ENCODE data around the gene GPR37L1. TPM values are rescaled to one million over a fixed set of nuclear protein-coding genes. Genes with fewer than 3 reads are reported as not detected.

Gene GPR37L1, protein sequence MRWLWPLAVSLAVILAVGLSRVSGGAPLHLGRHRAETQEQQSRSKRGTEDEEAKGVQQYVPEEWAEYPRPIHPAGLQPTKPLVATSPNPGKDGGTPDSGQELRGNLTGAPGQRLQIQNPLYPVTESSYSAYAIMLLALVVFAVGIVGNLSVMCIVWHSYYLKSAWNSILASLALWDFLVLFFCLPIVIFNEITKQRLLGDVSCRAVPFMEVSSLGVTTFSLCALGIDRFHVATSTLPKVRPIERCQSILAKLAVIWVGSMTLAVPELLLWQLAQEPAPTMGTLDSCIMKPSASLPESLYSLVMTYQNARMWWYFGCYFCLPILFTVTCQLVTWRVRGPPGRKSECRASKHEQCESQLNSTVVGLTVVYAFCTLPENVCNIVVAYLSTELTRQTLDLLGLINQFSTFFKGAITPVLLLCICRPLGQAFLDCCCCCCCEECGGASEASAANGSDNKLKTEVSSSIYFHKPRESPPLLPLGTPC
- not detected for total RNA-seq

DNA sequence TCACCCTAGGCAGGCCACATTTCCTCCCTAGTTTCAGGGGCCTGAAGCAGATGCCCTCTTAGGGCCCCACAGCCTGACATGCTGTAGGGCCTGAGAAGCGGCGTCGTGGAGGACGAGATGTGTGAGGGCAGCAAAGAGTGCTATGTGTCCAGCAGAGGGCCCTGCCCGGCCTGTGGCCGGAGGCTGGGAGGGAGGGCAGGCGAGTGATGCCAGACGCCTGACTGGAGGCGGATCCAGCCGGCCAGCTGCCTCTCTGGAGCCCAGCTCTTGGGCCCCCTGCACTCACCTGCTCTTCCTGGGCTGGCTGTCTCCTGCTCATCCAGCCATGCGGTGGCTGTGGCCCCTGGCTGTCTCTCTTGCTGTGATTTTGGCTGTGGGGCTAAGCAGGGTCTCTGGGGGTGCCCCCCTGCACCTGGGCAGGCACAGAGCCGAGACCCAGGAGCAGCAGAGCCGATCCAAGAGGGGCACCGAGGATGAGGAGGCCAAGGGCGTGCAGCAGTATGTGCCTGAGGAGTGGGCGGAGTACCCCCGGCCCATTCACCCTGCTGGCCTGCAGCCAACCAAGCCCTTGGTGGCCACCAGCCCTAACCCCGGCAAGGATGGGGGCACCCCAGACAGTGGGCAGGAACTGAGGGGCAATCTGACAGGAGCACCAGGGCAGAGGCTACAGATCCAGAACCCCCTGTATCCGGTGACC, at the start of gene GPR37L1:
Gene GPR37L1 (plus strand): TSS at position 279 of the 697 bp plus-strand sequence. CDS start 47 bp downstream, at position 326.
- H3K27me3 Mint-ChIP-seq: peaks cover 19% of the 10 kb centered on the region
- ATAC-seq (replicated peaks): no peak
- no peaks in the 10 kb centered on the region for H3K9me3 Mint-ChIP-seq
- no peak within 1 kb of the TSS for H3K27ac Mint-ChIP-seq
- no peaks in the 10 kb centered on the region for H3K36me3 Mint-ChIP-seq (ENCODE audit: low read depth)
- no peak within 1 kb of the TSS for H3K4me3 Mint-ChIP-seq
- no peaks in the 10 kb centered on the region for H3K4me1 Mint-ChIP-seq

DNA sequence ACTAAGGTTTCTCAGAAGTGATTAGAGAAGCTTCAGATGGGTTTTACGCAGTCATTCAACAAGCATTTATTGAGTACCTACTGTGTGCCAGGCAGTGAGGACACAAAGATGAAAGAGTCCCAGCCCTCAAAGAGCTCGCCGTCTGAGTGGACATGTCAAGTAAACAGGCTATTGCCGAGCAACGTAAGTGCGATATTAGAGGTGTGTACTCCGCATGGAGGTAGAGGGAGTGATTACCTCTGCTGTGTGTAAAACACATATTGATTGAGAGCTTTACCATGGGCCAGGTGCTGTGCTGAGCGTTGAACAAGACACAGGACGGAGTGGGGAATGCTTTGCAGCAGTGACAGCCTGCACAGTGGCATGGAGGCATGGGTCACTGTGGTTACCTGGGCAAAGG, 49.5 kb upstream of the GPR37L1 start:
- ATAC-seq (replicated peaks): no peak
- Mint-ChIP-seq H3K9me3 (no peaks in the 10 kb centered on the region), H3K36me3 (ENCODE audit: low read depth) (no peaks in the 10 kb centered on the region), H3K4me1 (peaks cover 8% of the 10 kb centered on the region), H3K4me3 (no peak overlapping the region), H3K27me3 (no peaks in the 10 kb centered on the region), H3K27ac (no peak overlapping the region)

DNA sequence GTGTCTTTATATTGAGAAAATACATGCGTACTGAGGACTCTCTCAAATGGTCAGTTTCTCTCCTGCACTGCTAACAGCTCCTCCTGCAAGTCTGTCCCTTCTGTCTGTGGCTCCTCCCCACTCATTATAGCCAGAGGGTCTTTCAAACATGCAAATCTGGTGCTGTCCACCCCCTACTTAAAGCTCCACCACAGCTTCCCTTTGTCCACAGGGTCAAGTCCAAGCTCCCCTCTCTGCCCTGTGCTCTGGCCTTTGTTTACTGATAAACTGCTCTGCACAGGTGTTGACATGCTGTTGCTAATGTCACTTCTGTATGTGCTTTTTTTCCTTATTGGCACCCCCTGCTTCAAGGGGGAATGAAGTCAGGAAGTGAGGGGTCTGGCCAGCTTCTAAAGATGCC, 47.7 kb upstream of the GPR37L1 start:
- H3K9me3 Mint-ChIP-seq: no peaks in the 10 kb centered on the region
- ATAC-seq (replicated peaks): no peak
- peaks cover 8% of the 10 kb centered on the region for H3K4me1 Mint-ChIP-seq
- H3K36me3 Mint-ChIP-seq (ENCODE audit: low read depth): no peaks in the 10 kb centered on the region
- H3K27ac Mint-ChIP-seq: no peak overlapping the region
- no peak overlapping the region for H3K4me3 Mint-ChIP-seq
- no peaks in the 10 kb centered on the region for H3K27me3 Mint-ChIP-seq

DNA sequence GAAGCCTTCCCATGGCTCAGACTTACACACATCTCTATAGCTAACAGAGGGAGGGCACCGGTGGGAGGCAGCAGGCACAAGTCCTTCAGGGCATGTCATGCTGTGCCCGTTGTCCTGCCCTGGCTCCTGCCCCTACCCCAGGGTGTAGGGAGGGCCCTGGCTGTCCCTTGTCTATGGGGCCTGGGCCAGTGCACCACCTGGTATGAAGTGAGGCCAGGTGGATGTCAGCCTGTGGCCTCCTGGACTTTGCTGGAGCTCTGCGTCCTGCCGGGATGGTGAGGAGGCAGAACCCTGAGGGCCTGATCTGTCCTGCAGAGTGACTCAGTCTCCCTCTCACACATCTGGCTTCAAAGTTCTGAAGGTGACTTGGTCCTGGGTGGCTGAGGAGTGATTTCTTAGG, 47.3 kb upstream of the GPR37L1 start:
- Mint-ChIP-seq H3K27me3 (no peaks in the 10 kb centered on the region), H3K36me3 (ENCODE audit: low read depth) (no peaks in the 10 kb centered on the region), H3K9me3 (no peaks in the 10 kb centered on the region), H3K27ac (no peak overlapping the region), H3K4me3 (no peak overlapping the region), H3K4me1 (peaks cover 8% of the 10 kb centered on the region)
- no peak for ATAC-seq (replicated peaks)

DNA sequence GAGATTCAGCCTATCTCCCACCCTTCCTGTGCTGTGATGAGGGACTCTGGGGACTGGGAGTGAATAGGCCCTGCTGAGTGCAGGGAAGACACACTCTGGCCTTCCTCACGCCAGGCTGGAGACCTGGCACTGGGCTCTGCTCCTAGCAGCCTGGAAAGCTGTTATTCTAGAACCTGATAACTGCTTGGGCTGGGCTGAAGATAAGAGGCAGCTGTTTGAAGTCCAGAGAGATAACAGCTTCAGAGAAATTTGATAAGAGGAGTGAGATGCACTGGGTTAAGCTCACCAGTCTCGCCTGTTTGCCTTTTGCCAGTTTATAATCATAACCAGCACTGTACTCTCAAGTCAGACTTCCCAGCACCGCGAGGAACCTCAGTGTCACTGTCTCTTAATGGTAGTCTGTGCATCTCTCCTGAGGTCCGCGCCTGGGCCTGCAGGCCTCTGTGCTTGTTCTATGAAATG, 46.6 kb upstream of the GPR37L1 start:
- H3K9me3 Mint-ChIP-seq: no peaks in the 10 kb centered on the region
- H3K27ac Mint-ChIP-seq: no peak overlapping the region
- no peaks in the 10 kb centered on the region for H3K36me3 Mint-ChIP-seq (ENCODE audit: low read depth)
- no peak for ATAC-seq (replicated peaks)
- H3K4me3 Mint-ChIP-seq: no peak overlapping the region
- no peaks in the 10 kb centered on the region for H3K27me3 Mint-ChIP-seq
- peaks cover 8% of the 10 kb centered on the region for H3K4me1 Mint-ChIP-seq

DNA sequence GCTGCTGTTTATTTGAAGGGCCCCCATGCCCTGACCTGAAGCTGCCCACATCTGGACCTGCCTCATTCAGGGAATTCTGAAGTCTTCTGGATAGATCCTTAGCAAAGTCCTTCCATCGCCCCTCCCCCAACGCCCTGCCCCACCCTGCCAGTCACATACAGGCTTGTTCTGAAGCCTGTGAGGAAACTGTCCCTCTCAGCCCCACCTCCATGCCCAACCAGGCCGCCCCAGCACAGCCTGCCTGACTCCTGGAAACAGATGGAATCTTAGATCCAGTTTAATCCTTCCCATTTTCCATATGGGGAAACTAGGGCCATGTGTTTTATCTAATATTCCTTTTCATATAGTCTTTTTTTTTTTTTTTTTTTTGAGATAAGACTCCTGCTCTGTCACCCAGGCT, 44.5 kb upstream of the GPR37L1 start:
- H3K4me3 Mint-ChIP-seq: no peak overlapping the region
- H3K4me1 Mint-ChIP-seq: peaks cover 8% of the 10 kb centered on the region
- ATAC-seq (replicated peaks): no peak
- no peaks in the 10 kb centered on the region for H3K9me3 Mint-ChIP-seq
- H3K36me3 Mint-ChIP-seq (ENCODE audit: low read depth): no peaks in the 10 kb centered on the region
- no peaks in the 10 kb centered on the region for H3K27me3 Mint-ChIP-seq
- no peak overlapping the region for H3K27ac Mint-ChIP-seq

DNA sequence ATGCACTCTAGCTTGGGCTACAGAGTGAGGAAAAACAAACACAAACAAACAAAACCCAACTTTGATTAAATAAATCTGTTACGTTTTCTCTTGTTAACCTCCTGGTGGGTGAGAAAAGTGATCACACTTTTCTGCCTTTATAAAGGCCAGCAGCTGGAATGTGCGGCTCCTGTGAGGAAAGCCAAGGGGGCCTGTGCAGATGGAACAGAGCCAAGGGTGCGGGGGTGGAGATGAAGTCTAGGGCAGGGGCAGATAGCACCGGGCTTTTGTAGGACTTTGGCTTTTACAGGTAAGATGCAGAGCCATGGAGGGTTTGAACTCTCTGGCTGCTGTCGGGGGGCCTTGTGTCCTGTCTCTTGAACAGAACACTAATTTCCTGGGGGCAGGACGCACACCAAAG, 40.7 kb upstream of the GPR37L1 start:
- no peaks in the 10 kb centered on the region for H3K9me3 Mint-ChIP-seq
- H3K36me3 Mint-ChIP-seq (ENCODE audit: low read depth): no peaks in the 10 kb centered on the region
- no peak for ATAC-seq (replicated peaks)
- peaks cover under 1% of the 10 kb centered on the region for H3K4me1 Mint-ChIP-seq
- no peak overlapping the region for H3K4me3 Mint-ChIP-seq
- peaks cover 3% of the 10 kb centered on the region for H3K27me3 Mint-ChIP-seq
- H3K27ac Mint-ChIP-seq: no peak overlapping the region

DNA sequence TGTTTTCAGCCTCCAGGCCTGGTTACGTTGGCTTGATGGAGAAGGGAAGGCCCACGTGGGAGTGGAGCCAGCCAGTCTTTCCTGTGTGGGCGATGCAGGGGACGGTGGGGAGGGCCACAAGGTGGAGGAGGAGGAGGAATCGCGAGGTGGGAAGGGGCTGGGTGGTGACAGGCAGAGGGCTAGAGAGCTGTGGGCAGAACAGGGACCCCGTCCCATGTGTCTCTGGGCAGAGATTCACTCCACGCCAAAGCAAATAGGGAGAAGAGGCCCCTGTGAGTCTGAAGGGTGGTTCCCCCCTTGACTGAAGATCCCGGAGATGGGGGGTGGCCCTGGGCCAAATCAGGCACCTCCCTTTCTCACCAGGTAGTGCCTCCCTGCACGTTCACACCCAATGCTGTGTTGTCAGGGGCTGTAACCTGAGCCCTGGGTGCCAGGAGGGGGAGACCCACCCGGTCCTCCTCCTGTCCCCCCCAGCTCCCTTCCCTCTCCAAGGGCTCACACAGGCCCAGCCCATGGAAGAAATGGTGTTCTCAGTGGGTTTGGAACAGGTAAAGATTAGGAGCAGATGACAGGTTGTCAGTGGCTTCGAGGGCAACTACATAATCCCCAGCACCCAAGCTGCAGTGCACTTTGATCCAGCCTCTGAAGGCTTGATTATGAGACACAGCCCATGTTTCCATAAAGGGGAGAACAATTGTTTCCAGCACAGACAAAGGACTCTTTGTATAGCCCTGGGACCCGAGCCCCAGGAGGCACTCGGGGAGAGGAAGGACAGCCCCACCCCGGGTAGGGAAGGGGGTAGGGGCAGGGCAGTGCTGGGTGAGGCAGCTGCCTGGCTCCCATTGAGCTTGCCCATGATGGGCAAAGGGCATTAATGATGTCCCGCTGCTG, 37.7 kb upstream of the GPR37L1 start:
- ATAC-seq (replicated peaks): no peak
- peaks cover 12% of the 10 kb centered on the region for H3K27me3 Mint-ChIP-seq
- no peak overlapping the region for H3K4me3 Mint-ChIP-seq
- H3K36me3 Mint-ChIP-seq (ENCODE audit: low read depth): no peaks in the 10 kb centered on the region
- no peaks in the 10 kb centered on the region for H3K9me3 Mint-ChIP-seq
- no peaks in the 10 kb centered on the region for H3K4me1 Mint-ChIP-seq
- H3K27ac Mint-ChIP-seq: peak overlapping the region; percentile 61

DNA sequence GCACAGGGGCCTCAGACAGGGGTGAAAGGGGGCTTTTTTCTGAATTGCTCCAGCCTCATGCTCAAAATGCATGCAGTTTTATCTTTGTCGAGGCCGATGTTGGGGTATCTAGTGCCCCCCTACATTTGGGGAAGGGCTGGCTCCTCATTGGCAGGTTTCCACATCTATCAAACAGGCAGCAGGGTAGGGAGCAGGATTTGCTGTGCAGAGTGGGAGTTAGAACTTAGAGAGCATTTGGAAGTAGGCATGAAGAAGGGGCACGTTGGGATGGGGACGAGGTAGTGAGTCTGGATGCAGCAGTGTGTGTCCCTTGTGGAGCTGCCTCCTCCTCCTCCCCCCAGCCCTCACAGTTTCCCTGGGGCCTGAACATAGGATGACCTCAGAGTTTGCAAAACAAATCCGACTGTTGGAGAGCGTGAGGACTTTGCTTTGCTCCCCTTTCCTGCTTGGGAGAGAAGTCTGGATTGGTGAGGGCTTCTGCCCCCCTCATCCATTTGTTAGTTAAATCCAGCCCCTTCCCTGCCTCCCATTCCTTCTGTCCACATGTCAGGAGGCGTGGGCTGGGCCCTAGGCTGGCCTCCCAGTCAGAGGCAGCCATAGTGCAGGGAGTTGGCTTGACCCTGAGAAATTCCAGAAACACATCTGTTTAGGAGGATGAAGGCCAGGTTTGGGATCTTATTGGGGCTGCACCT, 36.9 kb upstream of the GPR37L1 start:
- Mint-ChIP-seq H3K4me3 (no peak overlapping the region), H3K36me3 (ENCODE audit: low read depth) (no peaks in the 10 kb centered on the region), H3K4me1 (no peaks in the 10 kb centered on the region), H3K27ac (no peak overlapping the region), H3K27me3 (peaks cover 12% of the 10 kb centered on the region), H3K9me3 (no peaks in the 10 kb centered on the region)
- no peak for ATAC-seq (replicated peaks)

DNA sequence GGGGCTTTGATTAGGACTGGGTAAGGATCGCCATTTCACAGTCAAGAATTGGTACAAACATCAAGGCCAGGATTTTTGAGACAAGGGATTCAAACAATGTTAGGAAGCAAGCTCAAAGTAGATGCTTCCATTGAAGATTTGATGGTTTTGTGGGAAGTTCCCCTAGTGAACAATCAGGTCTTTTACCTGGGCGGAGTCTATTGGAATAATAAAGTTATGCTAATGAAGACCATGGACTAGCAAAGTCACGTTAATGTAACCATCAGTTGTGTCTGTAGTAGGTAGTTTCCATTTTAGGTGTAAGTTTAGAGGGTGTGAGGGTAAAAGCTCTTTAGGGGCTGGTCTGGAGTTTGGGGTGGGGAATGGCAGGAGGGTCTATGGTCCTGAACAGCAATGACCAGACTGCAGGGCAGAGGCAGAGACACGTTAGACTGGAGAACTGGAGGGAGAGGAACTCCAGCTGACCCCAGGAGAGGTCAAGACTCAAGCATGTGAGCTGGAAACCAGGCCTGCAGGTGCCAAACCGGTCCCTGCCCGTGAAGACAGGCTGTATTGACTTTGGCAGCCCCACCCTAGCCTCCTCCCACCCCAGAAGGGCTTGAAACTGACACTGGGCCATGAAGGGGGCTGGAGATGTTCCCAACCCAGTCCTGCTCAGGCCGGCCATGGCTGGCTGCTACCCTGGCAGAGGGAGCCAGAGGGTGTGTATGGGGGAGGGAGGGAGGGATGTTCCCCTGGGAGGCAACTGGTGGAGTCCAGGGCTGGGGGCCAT, 36.0 kb upstream of the GPR37L1 start:
- Mint-ChIP-seq H3K27ac (no peak overlapping the region), H3K9me3 (no peaks in the 10 kb centered on the region), H3K4me1 (no peaks in the 10 kb centered on the region), H3K4me3 (no peak overlapping the region), H3K27me3 (peaks cover 18% of the 10 kb centered on the region), H3K36me3 (ENCODE audit: low read depth) (no peaks in the 10 kb centered on the region)
- ATAC-seq (replicated peaks): no peak

DNA sequence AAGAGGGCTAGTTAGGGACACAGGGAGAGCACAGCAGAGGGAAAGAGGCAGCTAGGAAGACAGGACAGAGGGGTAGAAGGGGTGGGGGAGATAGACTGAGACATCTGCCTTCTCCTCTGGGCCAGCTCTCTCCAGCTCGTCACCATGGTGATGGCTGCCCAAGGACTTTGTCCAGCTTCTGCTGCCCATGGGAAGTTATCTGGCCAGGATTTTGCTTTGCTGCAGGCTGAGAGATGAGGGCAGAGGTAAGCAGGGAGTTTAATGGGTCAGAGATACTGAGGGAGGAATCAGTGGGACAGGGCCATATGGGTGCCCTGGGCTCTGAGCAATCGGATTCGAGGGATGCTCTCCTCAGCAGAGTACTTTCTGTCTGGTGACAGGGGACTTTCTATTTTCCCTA, 34.5 kb upstream of the GPR37L1 start:
- Mint-ChIP-seq H3K4me3 (no peak overlapping the region), H3K4me1 (no peaks in the 10 kb centered on the region), H3K9me3 (no peaks in the 10 kb centered on the region), H3K27ac (no peak overlapping the region), H3K27me3 (peaks cover 18% of the 10 kb centered on the region), H3K36me3 (ENCODE audit: low read depth) (no peaks in the 10 kb centered on the region)
- no peak for ATAC-seq (replicated peaks)

DNA sequence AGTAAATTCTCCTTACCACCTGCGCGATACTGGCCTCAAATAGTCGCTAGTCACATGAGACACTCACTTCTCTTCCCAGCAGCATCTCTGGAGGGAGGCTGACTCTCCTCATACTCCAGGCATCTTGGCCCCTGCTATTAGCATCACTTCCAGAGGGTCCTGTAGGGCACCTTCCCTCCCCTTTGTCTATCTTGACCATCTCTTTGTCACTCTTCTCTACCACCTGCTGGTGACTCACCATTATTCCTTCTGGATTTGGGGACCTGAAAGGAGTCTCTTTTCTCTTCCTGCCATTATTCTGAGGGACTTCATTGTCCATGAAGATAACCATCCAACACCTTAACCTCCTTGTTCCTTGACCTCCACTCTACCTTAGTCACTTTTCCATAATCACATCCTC, 31.7 kb upstream of the GPR37L1 start:
- Mint-ChIP-seq H3K4me1 (no peaks in the 10 kb centered on the region), H3K27ac (no peak overlapping the region)

DNA sequence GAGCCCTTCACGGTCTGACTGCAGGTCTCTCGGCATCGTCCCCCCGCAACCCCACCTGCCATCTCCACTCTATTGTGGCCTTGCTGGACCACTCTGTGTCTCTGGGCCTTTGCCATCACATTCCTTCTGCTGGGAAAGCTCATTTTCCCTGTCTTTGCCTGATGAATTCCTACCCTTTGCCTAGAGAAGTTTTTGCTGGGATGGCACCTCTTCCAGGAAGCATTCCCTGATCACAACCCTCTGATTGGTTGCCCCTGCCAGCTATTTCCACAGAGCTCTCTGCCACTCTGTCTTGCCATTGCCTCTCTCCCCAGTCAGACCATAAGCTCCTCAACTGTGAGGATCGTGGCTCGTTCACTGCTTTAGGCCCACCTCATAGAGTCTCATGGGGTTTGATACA, 28.9 kb upstream of the GPR37L1 start:
- Mint-ChIP-seq H3K36me3 (ENCODE audit: low read depth) (no peaks in the 10 kb centered on the region), H3K4me3 (no peak overlapping the region), H3K27me3 (peaks cover 11% of the 10 kb centered on the region), H3K4me1 (no peaks in the 10 kb centered on the region), H3K9me3 (no peaks in the 10 kb centered on the region), H3K27ac (no peak overlapping the region)
- no peak for ATAC-seq (replicated peaks)

More for the DNA sequence above, 31.7 kb upstream of the GPR37L1 start:
- ATAC-seq (replicated peaks): no peak
- no peaks in the 10 kb centered on the region for H3K9me3 Mint-ChIP-seq
- no peak overlapping the region for H3K4me3 Mint-ChIP-seq
- no peaks in the 10 kb centered on the region for H3K36me3 Mint-ChIP-seq (ENCODE audit: low read depth)
- peaks cover 20% of the 10 kb centered on the region for H3K27me3 Mint-ChIP-seq
